B cell (primary cell): ENCODE data around the gene ZC3H7B. TPM values are rescaled to one million over a fixed set of nuclear protein-coding genes. Genes with fewer than 3 reads are reported as not detected.

Source experiments
- ATAC-seq: fragments of 200-7000 bp; cut with Tn5 transposase; one replicate; pipeline ENCODE4 v1.10.0; 2021; ENCODE audit warnings: low read depth, mild to moderate bottlenecking, moderate number of reproducible peaks, moderate library complexity
- CTCF ChIA-PET: fragments of 350-600 bp; sonication (Branson Sonifier 250); formaldehyde crosslinking; loops from one replicate; lab custom pipeline; 2021; ENCODE audit warnings: antibody characterized with exemption, inconsistent platforms; lab: Charles Lee
- POLR2A ChIA-PET: fragments of 350-600 bp; sonication (Branson Sonifier 250); formaldehyde crosslinking; loops from one replicate; lab custom pipeline; 2021; ENCODE audit warnings: antibody characterized with exemption; lab: Charles Lee
- DNase-seq: peaks from one replicate; pipeline ENCODE4 v3.0.0; 2013
- H2AFZ ChIP-seq: 2 replicates; pipeline ENCODE4 v1.6.1; 2012; ENCODE audit warnings: mild to moderate bottlenecking, low read depth, low read length; ENCODE audit not compliant: insufficient read depth, poor library complexity, severe bottlenecking
- H3K27ac ChIP-seq, 2 donors: 1 replicate in 1 of 2; 2 replicates in 1 of 2; pipeline ENCODE4 v1.5.1; 2012 to 2013; ENCODE audit warnings: low read length in 2 of 2, mild to moderate bottlenecking in 2 of 2, moderate library complexity in 1 of 2
- H3K27me3 ChIP-seq, 4 experiments: fragments of 200-600 bp in 1 of 4; sonication (generic) in 1 of 4; replicated peaks in 1 of 4; 1 replicate in 2 of 4; 2 replicates in 2 of 4; pipeline versions ENCODE4 v1.6.1 to v1.7.0; 2013 to 2016; ENCODE audit warnings: low read length in 3 of 4, mild to moderate bottlenecking in 2 of 4, mixed read lengths in 1 of 4, moderate library complexity in 1 of 4; ENCODE audit not compliant: insufficient read depth in 4 of 4, control insufficient read depth in 3 of 4; ENCODE audit errors: control extremely low read depth in 1 of 4
- H3K36me3 ChIP-seq, 2 experiments: replicated peaks in 1 of 2; 1 replicate in 1 of 2; 2 replicates in 1 of 2; pipeline versions ENCODE4 v1.6.1 to v1.7.1; 2013; ENCODE audit warnings: low read length in 1 of 2; ENCODE audit not compliant: insufficient read depth in 2 of 2, control insufficient read depth in 1 of 2; ENCODE audit errors: control extremely low read depth in 1 of 2, extremely low read depth in 1 of 2
- H3K4me1 ChIP-seq, 2 donors: fragments of 200-600 bp in 1 of 2; sonication (generic) in 1 of 2; 1 replicate in 1 of 2; 2 replicates in 1 of 2; pipeline versions ENCODE4 v1.5.1 to v1.6.1; 2013 to 2017; ENCODE audit warnings: low read length in 2 of 2; ENCODE audit not compliant: control insufficient read depth in 2 of 2, insufficient read depth in 2 of 2
- H3K4me2 ChIP-seq: replicated peaks from 2 replicates; pipeline ENCODE3; 2012; ENCODE audit warnings: mild to moderate bottlenecking, low read depth, low read length; ENCODE audit not compliant: poor library complexity, severe bottlenecking
- H3K4me3 ChIP-seq, 5 experiments: fragments of 200-600 bp in 1 of 5; sonication (generic) in 1 of 5; 1 replicate in 3 of 5; 2 replicates in 2 of 5; pipeline versions ENCODE4 v1.5.1 to v1.7.0; 2011 to 2016; ENCODE audit warnings: low read length in 4 of 5, mild to moderate bottlenecking in 4 of 5, low read depth in 2 of 5, control low read depth in 1 of 5, moderate library complexity in 1 of 5; ENCODE audit not compliant: insufficient read depth in 1 of 5; ENCODE audit errors: control extremely low read depth in 1 of 5, extremely low read depth in 1 of 5
- H3K79me2 ChIP-seq: fragments of 200-600 bp; sonication (generic); one replicate; pipeline ENCODE4 v1.6.0; 2016; ENCODE audit warnings: low read length; ENCODE audit not compliant: control insufficient read depth, insufficient read depth
- H3K9ac ChIP-seq: fragments of 200-600 bp; sonication (generic); 2 replicates; pipeline ENCODE4 v1.6.1; 2017; ENCODE audit warnings: mild to moderate bottlenecking, low read length, moderate library complexity
- H3K9me3 ChIP-seq, 3 donors: one replicate each; pipeline versions ENCODE4 v1.6.1 to v1.7.1; 2013; ENCODE audit warnings: low read length in 2 of 3; ENCODE audit not compliant: control insufficient read depth in 2 of 3, insufficient read depth in 1 of 3; ENCODE audit errors: control extremely low read depth in 1 of 3
- H4K20me1 ChIP-seq: 2 replicates; pipeline ENCODE4 v1.6.0; 2012; ENCODE audit warnings: mild to moderate bottlenecking, low read length; ENCODE audit not compliant: insufficient read depth, control insufficient read depth, poor library complexity, severe bottlenecking
- H3K27ac Mint-ChIP-seq: one replicate; pipeline ENCODE4 v1.8.0; 2021; ENCODE audit warnings: mixed read lengths
- H3K27me3 Mint-ChIP-seq: one replicate; pipeline ENCODE4 v1.8.0; 2021; ENCODE audit warnings: mixed read lengths
- H3K4me1 Mint-ChIP-seq: one replicate; pipeline ENCODE4 v1.8.0; 2021; ENCODE audit warnings: mixed read lengths
- H3K4me3 Mint-ChIP-seq: one replicate; pipeline ENCODE4 v1.8.0; 2021; ENCODE audit warnings: mixed read lengths
- H3K9me3 Mint-ChIP-seq: one replicate; pipeline ENCODE4 v1.8.0; 2022; ENCODE audit warnings: mixed read lengths; ENCODE audit not compliant: insufficient read depth
- EZH2 ChIP-seq: IDR thresholded peaks from 2 replicates; pipeline ENCODE4 v1.6.1; 2012; ENCODE audit warnings: borderline replicate concordance, low read depth, mild to moderate bottlenecking, moderate library complexity, low read length; ENCODE audit not compliant: insufficient read depth, poor library complexity, severe bottlenecking
- WGBS: methylation state at CpG from one replicate; pipeline ENCODE4 v1.1.5; 2013; ENCODE audit warnings: missing lambda C conversion rate; ENCODE audit not compliant: insufficient coverage; 5-methylcytosine and 5-hydroxymethylcytosine counted together
- intact Hi-C: fragments of 100-400 bp; cut with micrococcal nuclease; formaldehyde crosslinking; loops from one replicate; pipeline ENCODE4 v1.10.0; 2022
- polyA plus RNA-seq: library from polyadenylated mRNA; depleted of rRNA; stranded (reverse); fragments of >200 nt; gene quantifications from 2 replicates; pipeline ENCODE4 v1.2.3, GENCODE V29; 2012
- total RNA-seq, 2 donors: library from RNA; stranded (reverse); fragments of 120-200 nt in 1 of 2; gene quantifications; 1 replicate in 1 of 2; 2 replicates in 1 of 2; pipeline versions ENCODE4 v1.2.3 to v1.2.4, GENCODE V29; 2013 to 2022
- TF ChIP-seq, protein P1 (sequence below): fragments of 200-600 bp; IDR thresholded peaks from one replicate; pipeline ENCODE4 v1.8.0; 2022; ENCODE audit warnings: antibody characterized with exemption, mild to moderate bottlenecking

Gene ZC3H7B
- total and polyA plus RNA-seq, 2 donors (not counting 1 experiment from before 2014, with no cell fraction given), result 29.8 to 41.9 TPM

DNA sequence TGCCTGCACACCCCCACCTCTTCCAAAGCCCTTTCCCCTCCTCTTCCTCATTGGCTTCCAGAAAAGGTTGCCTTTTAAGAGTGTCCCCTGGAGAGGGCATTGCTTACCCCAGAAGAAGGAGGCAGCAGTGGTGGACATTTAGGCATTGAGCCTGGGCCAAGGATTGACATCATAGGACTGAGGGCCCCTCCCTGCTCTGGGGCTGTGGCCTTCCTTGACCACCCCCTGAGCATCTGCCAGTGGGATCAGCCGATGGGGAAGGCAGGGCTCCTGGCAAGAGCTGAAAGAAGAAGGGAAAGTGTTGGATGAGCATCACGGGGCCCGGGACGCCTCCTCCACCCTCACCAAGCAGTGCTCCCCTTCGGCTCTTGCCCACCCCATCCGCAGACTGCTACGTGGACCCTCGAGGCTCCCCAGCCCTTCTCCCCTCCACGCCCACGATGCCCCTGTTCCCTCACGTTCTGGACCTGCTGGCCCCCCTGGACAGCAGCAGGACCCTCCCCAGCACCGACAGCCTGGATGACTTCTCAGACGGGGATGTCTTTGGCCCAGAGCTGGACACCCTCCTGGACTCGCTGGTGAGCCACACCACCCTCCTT is 37.4 kb downstream of the ZC3H7B start:
- DNase-seq, result no peak
- Mint-ChIP-seq H3K27me3 (no peaks in the 10 kb centered on the region), H3K4me3 (no peak overlapping the region), H3K4me1 (no peaks in the 10 kb centered on the region), H3K27ac (no peak overlapping the region), H3K9me3 (no peaks in the 10 kb centered on the region)
- intact Hi-C loops, result no loop called here
- Histone ChIP-seq H2AFZ (no peak overlapping the region), H3K9ac (no peak overlapping the region), H3K9me3 (no peaks in the 10 kb centered on the region), H3K36me3 (peaks cover 0 to 53% of the 10 kb centered on the region in 2 experiments), H4K20me1 (no peaks in the 10 kb centered on the region), H3K4me1 (no peaks in the 10 kb centered on the region), H3K79me2 (no peaks in the 10 kb centered on the region), H3K27ac (no peak overlapping the region), H3K4me2 (no peak overlapping the region), H3K27me3 (no peaks in the 10 kb centered on the region), H3K4me3 (no peak overlapping the region)
- WGBS, result 97% methylated on average over 12 of the region's 14 CpGs
- ATAC-seq, result no peak
- no peak for TF ChIP-seq EZH2
- TF ChIP-seq, protein P1, sequence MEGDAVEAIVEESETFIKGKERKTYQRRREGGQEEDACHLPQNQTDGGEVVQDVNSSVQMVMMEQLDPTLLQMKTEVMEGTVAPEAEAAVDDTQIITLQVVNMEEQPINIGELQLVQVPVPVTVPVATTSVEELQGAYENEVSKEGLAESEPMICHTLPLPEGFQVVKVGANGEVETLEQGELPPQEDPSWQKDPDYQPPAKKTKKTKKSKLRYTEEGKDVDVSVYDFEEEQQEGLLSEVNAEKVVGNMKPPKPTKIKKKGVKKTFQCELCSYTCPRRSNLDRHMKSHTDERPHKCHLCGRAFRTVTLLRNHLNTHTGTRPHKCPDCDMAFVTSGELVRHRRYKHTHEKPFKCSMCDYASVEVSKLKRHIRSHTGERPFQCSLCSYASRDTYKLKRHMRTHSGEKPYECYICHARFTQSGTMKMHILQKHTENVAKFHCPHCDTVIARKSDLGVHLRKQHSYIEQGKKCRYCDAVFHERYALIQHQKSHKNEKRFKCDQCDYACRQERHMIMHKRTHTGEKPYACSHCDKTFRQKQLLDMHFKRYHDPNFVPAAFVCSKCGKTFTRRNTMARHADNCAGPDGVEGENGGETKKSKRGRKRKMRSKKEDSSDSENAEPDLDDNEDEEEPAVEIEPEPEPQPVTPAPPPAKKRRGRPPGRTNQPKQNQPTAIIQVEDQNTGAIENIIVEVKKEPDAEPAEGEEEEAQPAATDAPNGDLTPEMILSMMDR, result no peak
- ChIA-PET POLR2A (no interaction called here), CTCF (interaction anchor here (0.7 kb wide), 1 partner anchor 20 kb away, joined by 4 read pairs; no protein-coding TSS in a partner anchor)

DNA sequence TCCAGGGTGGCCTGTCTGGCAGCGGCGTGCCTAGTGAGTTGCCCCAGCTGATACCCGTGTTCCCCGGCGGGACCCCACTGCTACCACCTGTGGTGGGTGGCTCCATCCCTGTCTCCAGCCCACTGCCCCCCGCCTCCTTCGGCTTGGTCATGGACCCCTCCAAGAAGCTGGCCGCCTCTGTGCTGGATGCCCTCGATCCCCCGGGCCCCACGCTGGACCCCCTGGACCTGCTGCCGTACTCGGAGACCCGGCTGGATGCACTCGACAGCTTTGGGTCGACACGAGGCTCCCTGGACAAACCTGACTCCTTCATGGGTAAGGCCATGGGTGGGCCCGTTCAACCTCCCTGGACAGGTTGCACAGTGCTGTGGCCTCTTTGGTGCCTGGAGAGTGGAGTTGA is 38.5 kb downstream of the ZC3H7B start:
- H3K36me3 ChIP-seq, result peaks cover 0 to 55% of the 10 kb centered on the region in 2 experiments

More for the DNA sequence above, 38.5 kb downstream of the ZC3H7B start:
- H3K9me3 ChIP-seq, result no peaks in the 10 kb centered on the region
- Mint-ChIP-seq H3K27ac (no peak overlapping the region), H3K27me3 (no peaks in the 10 kb centered on the region), H3K4me1 (no peaks in the 10 kb centered on the region), H3K4me3 (no peak overlapping the region), H3K9me3 (no peaks in the 10 kb centered on the region)
- H3K4me1 ChIP-seq, result no peaks in the 10 kb centered on the region
- intact Hi-C loops, result no loop called here
- ATAC-seq (no peak), DNase-seq (no peak)
- 97% methylated on average over 18 of the region's 18 CpGs for WGBS
- no peak overlapping the region for H3K9ac ChIP-seq
- POLR2A ChIA-PET, result no interaction called here
- no peaks in the 10 kb centered on the region for H4K20me1 ChIP-seq
- no peak overlapping the region for H2AFZ ChIP-seq
- no peak overlapping the region for H3K4me2 ChIP-seq
- H3K79me2 ChIP-seq, result no peaks in the 10 kb centered on the region
- H3K4me3 ChIP-seq, result no peak overlapping the region
- CTCF ChIA-PET, result no interaction called here
- TF ChIP-seq, protein P1, result no peak
- TF ChIP-seq EZH2, result no peak
- H3K27ac ChIP-seq, result no peak overlapping the region
- no peaks in the 10 kb centered on the region for H3K27me3 ChIP-seq
